Right cardiac atrium (tissue), 5 donors: ENCODE measurements around the gene LAMA4. TPM values are rescaled to one million over a fixed set of nuclear protein-coding genes. Genes with fewer than 3 reads are reported as not detected.
"Not testable (repeated sequence)": the region's sequence is repeated elsewhere in the genome, so short reads cannot be mapped to it uniquely, and the experiment has no call there.

ENCODE experiments used
- ATAC-seq, 2 donors: fragments of 200-7000 bp; cut with Tn5 transposase; one replicate each; pipeline versions ENCODE4 v1.8.0 to v1.9.1; 2020; ENCODE audit warnings: moderate library complexity in 2 of 2, mild to moderate bottlenecking in 1 of 2
- DNase-seq, 3 donors: peaks; one replicate each; pipeline ENCODE4 v3.0.0-alpha.2; 2020
- H3K27ac ChIP-seq: one replicate; pipeline ENCODE4 v1.5.1; 2013; ENCODE audit warnings: mild to moderate bottlenecking, low read length, control low read depth, moderate library complexity
- H3K27me3 ChIP-seq: one replicate; pipeline ENCODE4 v1.6.1; 2013; ENCODE audit not compliant: control insufficient read depth, insufficient read depth
- H3K4me1 ChIP-seq: one replicate; pipeline ENCODE4 v1.6.1; 2013; ENCODE audit warnings: low read length; ENCODE audit not compliant: control insufficient read depth, insufficient read depth
- H3K4me3 ChIP-seq: one replicate; pipeline ENCODE4 v1.5.1; 2013; ENCODE audit warnings: low read length, control low read depth
- H3K9me3 ChIP-seq: one replicate; pipeline ENCODE4 v1.6.1; 2013; ENCODE audit warnings: low read length; ENCODE audit not compliant: control insufficient read depth
- WGBS: extraction: QIAGEN DNeasy Blood & Tissue Kit; methylation state at CpG from one replicate; pipeline ENCODE4 v1.1.7; 2013; 5-methylcytosine and 5-hydroxymethylcytosine counted together
- intact Hi-C, 4 donors: fragments of 100-400 bp; cut with DNase I; formaldehyde crosslinking; loops; one replicate each; pipeline versions ENCODE4 v1.11.0 to v1.14.0; 2022 to 2023
- polyA plus RNA-seq: library from polyadenylated mRNA; stranded (reverse); fragments of 200-250 nt; gene quantifications from one replicate; pipeline ENCODE4 v1.2.3, GENCODE V29; 2013
- total RNA-seq, 4 donors: library from RNA; stranded (reverse); fragmentation: NEBNext Ultra II Directional; extraction: Animal tissue kit (Norgen Biotek cat#: 25700); gene quantifications; one replicate each; pipeline ENCODE4 v1.2.1, GENCODE V29; 2021
- donor health status: healthy with polysubstance abuse.
- donor health status: DM: no; HTN: yes; CAD: no.
- donor health status: DM: no; HTN: no; CAD: no.
- donor health status: DM: no; HTN: yes; CAD: no; lungs with severe emphysema.
- donor health status: DM: yes; HTN: yes; CAD: no.

The LAMA4 gene
- total and polyA plus RNA-seq, 5 donors, result 24.2 to 45.8 (median 33.3) TPM

DNA sequence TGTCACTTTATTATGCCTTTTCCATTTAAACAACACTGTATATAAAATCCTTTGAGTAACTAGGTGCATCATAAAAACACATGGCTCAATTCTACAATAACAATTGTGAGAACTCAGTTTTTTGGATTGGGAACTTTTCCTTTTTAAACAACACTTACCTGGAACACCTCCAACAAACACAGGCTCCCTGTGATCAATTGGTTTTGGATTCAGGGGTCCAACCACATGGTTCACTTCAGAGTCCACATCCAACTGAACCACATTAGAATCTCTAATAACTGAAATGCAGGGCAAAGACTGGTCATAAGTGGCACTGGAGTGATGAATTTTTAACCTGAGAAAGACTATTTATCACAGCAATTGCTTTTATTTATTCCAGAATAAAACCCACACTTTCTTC lies 140.4 kb downstream of the LAMA4 start:
- ATAC-seq (no peak), DNase-seq (no peak)
- intact Hi-C loops, result no loop called here
- H3K9me3 ChIP-seq, result no peaks in the 10 kb centered on the region
- H3K27me3 ChIP-seq, result no peaks in the 10 kb centered on the region
- no peak overlapping the region for H3K27ac ChIP-seq
- H3K4me3 ChIP-seq, result no peak overlapping the region
- H3K4me1 ChIP-seq, result peaks cover 3% of the 10 kb centered on the region

DNA sequence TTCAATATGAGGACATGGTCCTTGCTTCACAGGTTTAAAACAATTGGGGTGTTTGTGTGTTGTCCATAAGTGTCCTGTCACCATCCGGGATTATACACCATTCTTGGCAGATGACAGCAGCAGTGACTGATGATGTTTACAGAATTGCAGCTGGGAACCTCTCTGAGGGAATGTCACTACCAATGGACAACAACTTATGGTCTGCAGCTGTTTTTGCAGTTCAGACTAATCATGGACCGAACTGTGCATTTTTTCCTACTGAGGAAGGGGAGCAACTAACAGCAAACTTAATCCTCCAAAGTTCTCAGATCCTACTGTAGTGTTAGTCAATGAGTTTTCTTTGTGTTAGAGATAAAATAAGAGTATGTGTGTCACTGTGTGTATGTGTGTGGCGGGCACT lies 140.9 kb downstream of the LAMA4 start:
- H3K4me3 ChIP-seq, result no peak overlapping the region
- intact Hi-C loops, result no loop called here
- 46% methylated on average over 3 of the region's 3 CpGs for WGBS
- no peak overlapping the region for H3K27ac ChIP-seq
- no peaks in the 10 kb centered on the region for H3K9me3 ChIP-seq
- no peak for DNase-seq
- ATAC-seq, result no peak
- H3K27me3 ChIP-seq, result no peaks in the 10 kb centered on the region
- peaks cover 3% of the 10 kb centered on the region for H3K4me1 ChIP-seq

DNA sequence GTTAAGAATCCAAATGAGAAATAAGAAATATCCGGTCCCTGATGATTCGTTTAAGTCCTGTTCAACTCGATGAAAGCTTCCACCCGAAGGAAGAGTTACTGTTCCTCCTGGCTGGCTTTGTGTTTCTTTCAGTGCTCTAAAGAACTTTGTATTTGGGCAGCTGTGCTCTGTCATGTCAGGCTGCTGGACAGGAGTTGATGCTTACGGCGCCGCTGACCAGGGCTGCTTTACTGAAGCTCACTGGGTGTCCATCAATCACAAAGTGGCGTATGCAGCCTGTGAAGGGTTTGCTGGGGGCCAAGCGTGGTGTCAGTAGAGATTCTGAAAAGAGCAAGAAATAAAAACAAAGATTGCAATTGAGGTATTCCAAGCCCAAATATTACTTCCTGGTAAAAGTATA lies 145.1 kb downstream of the LAMA4 start:
- no peak for ATAC-seq
- peaks cover 3% of the 10 kb centered on the region for H3K4me1 ChIP-seq
- H3K4me3 ChIP-seq, result no peak overlapping the region
- no peaks in the 10 kb centered on the region for H3K27me3 ChIP-seq
- no peak overlapping the region for H3K27ac ChIP-seq
- no peaks in the 10 kb centered on the region for H3K9me3 ChIP-seq
- no peak for DNase-seq
- intact Hi-C loops, result no loop called here
- whole genome bisulfite sequencing, result 51% methylated on average over 9 of the region's 9 CpGs

DNA sequence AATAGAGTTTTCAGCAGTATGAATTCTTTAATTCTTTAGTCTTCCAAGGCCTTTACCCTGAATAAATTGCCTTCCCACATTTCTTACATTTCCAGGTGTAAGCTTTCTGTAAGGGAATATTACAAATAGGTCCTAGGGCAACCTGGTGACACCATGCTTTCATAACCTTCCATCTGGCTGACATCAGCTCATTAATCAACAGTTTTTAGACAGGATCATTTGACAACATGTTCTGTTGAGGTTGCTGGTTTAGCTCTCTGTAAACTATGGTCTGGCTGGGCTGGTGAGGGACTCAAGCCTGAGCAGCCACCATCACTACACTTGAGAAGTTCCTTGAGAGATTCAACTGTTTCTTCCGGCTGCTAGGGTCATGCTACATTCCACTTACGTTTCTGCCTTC lies 147.8 kb downstream of the LAMA4 start:
- WGBS, result 61% methylated on average over 2 of the region's 2 CpGs
- H3K9me3 ChIP-seq, result no peaks in the 10 kb centered on the region
- no peaks in the 10 kb centered on the region for H3K27me3 ChIP-seq
- no peak for DNase-seq
- no peak for ATAC-seq
- no peak overlapping the region for H3K27ac ChIP-seq
- H3K4me1 ChIP-seq, result no peaks in the 10 kb centered on the region
- no peak overlapping the region for H3K4me3 ChIP-seq
- intact Hi-C loops, result no loop called here

DNA sequence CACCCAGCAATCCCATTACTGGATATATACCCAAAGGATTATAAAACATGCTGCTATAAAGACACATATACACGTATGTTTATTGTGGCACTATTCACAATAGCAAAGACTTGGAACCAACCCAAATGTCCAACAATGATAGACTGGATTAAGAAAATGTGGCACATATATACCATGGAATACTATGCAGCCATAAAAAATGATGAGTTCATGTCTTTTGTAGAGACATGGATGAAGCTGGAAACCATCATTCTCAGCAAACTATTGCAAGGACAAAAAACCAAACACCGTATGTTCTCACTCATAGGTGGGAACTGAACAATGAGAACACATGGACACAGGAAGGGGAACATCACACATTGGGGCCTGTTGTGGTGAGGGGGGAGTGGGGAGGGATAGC lies 148.3 kb downstream of the LAMA4 start:
- H3K27me3 ChIP-seq, DNase-seq, H3K27ac ChIP-seq, H3K9me3 ChIP-seq, ATAC-seq, H3K4me3 ChIP-seq, intact Hi-C loops, H3K4me1 ChIP-seq: not testable (repeated sequence)
- WGBS, result 96% methylated on average over 2 of the region's 2 CpGs

DNA sequence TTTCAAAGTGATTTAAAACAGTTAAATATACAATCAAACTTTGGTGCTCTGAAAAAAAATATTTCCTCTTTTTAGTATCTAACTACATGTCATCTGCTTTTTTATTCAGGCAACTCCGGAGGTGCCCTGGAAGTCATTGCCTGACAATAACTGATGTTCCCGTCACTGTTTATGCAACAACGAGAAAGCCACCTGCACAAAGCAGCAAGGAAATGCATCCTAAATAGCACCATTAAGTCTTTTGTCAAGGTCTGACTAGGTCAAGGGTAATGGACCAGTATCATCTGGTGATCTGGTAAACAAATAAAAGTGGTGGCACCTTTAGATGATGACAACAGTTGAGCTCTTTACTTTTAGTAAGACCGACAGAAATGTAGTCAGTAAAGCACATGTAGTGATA lies 153.8 kb downstream of the LAMA4 start:
- no peaks in the 10 kb centered on the region for H3K4me1 ChIP-seq
- intact Hi-C loops, result no loop called here
- no peaks in the 10 kb centered on the region for H3K27me3 ChIP-seq
- H3K27ac ChIP-seq, result no peak overlapping the region
- ATAC-seq (no peak), DNase-seq (no peak)
- H3K9me3 ChIP-seq, result no peaks in the 10 kb centered on the region
- H3K4me3 ChIP-seq, result no peak overlapping the region
- WGBS, result 70% methylated on average over 4 of the region's 4 CpGs

DNA sequence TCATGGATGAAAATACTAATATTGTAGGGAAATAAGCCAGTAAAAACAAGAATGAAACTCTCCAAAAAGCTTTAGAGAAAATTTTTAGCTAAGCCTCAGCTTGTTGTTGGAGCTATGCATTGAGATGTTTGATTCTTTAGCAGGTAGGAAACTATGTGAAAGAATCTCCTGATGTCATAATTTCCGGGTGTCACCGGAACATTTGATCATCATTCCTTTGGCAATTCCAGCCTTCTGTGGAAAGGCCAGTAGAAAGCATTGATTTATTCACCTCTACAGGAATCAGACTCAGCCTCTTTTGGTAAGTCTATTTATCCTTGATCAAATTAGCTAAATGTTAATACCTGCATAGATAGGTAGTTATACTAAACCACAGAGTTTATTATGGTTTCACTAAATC lies 157.5 kb downstream of the LAMA4 start:
- H3K4me3 ChIP-seq, result no peak overlapping the region
- no peak overlapping the region for H3K27ac ChIP-seq
- no peaks in the 10 kb centered on the region for H3K4me1 ChIP-seq
- ATAC-seq (no peak), DNase-seq (no peak)
- no peaks in the 10 kb centered on the region for H3K9me3 ChIP-seq
- intact Hi-C loops, result no loop called here
- no peaks in the 10 kb centered on the region for H3K27me3 ChIP-seq
- 98% methylated on average over 2 of the region's 2 CpGs for WGBS

DNA sequence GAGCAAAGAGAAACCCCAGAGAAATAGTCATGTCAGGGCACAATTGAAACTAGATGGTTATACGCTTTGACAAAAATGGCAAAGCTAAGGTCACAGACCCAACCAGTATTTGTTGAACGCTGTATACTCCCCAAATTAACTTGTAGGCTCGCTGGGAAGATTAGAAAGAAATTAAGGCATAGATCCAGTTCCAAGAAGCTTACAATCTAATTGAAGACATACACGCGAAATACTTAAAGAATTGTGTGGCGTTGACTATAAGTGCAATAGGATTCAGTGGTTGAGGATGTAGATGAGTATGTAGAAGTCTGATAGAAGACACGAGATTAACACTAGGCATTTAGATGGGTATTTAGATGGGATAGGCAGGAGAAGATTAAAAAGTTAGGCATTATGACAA lies 166.5 kb downstream of the LAMA4 start:
- Histone ChIP-seq H3K9me3 (no peaks in the 10 kb centered on the region), H3K4me3 (peak overlapping the region; percentile 67), H3K27ac (peak overlapping the region; percentile 91), H3K4me1 (peaks cover 4% of the 10 kb centered on the region), H3K27me3 (no peaks in the 10 kb centered on the region)
- intact Hi-C loops, result no loop called here
- DNase-seq, result no peak
- 14% methylated on average over 7 of the region's 7 CpGs for WGBS
- ATAC-seq, result no peak

DNA sequence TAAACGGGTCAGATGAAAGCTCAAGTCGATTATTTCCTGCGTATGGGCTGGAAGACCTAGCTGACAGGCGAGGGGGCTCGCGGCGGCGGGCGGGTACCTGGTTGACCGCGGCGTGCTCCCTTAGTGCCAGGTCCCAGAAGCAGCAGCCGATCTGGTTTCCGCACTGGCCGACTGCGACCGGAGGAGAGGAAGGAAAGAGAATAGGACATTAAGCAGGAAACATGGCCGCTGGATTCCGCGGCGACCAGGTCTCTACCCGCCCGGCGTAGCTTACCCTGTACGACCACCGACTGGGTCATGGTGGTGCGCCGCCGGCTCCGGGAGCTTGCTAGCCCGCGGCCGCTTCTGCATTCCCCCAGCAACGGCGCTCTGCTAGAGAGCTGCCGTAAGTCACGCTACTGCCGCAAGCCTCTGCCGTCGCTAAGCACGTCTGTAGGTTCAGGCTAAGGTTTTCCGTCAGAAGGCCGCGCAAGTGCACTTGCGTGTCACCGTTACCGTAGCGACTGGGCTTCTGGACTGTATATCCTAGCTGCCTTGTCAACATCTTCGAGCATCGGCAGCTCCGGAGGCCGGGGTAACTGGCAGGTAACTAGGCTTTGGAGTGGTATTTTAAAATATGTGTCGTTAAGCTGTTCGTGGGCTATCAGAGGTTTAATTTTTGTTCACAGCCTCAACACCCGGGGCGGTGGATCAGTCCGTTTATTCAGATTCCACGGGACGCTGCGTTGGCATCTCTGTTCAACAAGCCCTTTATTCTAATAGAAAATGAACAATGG lies 167.0 kb downstream of the LAMA4 start, which contains the start of the genes FAM229B and TUBE1:
Gene FAM229B (plus strand): TSS at position 456 of the 776 bp plus-strand sequence. CDS start 11,693 bp downstream, outside the sequence.
Gene TUBE1 (minus strand): TSS at position 347 of the 776 bp plus-strand sequence. CDS start 48 bp downstream, at position 299.
- WGBS, result under 1% methylated on average over 60 of the region's 60 CpGs
- no peaks in the 10 kb centered on the region for H3K27me3 ChIP-seq
- intact Hi-C loops, result no loop called here
- peaks cover 4% of the 10 kb centered on the region for H3K4me1 ChIP-seq
- peak within 1 kb of the TSS; percentile 67 for H3K4me3 ChIP-seq
- no peaks in the 10 kb centered on the region for H3K9me3 ChIP-seq
- H3K27ac ChIP-seq, result peak within 1 kb of the TSS; percentile 91
- ATAC-seq, result peak; percentile 96 to 97
- DNase-seq, result peak; percentile 94 to 97 (median 95)

DNA sequence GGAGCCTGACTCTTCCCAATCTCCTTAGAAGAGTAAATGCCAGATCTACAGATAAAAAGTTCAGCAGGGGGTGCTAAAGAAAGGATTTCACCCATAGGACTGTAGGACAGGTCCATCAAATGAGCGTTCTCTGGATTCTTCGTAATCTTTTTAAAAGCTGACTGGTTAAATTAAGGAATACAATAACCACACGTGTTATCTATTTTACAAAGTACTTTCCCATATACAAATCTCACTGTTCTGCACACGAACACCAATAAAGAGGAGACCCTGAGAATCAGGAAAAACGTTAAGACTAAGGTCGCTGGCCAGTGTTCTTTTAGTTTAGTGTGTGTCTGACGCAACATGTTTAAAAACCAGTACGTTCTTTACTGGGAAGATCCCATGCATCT lies 167.6 kb downstream of the LAMA4 start:
- H3K4me1 ChIP-seq, result peaks cover 4% of the 10 kb centered on the region
- peak overlapping the region; percentile 91 for H3K27ac ChIP-seq
- intact Hi-C loops, result no loop called here
- under 1% methylated on average over 8 of the region's 8 CpGs for WGBS
- H3K27me3 ChIP-seq, result no peaks in the 10 kb centered on the region
- DNase-seq, result no peak
- peak in 1 of 2 donors; percentile 34 for ATAC-seq
- peak overlapping the region; percentile 67 for H3K4me3 ChIP-seq
- H3K9me3 ChIP-seq, result no peaks in the 10 kb centered on the region

DNA sequence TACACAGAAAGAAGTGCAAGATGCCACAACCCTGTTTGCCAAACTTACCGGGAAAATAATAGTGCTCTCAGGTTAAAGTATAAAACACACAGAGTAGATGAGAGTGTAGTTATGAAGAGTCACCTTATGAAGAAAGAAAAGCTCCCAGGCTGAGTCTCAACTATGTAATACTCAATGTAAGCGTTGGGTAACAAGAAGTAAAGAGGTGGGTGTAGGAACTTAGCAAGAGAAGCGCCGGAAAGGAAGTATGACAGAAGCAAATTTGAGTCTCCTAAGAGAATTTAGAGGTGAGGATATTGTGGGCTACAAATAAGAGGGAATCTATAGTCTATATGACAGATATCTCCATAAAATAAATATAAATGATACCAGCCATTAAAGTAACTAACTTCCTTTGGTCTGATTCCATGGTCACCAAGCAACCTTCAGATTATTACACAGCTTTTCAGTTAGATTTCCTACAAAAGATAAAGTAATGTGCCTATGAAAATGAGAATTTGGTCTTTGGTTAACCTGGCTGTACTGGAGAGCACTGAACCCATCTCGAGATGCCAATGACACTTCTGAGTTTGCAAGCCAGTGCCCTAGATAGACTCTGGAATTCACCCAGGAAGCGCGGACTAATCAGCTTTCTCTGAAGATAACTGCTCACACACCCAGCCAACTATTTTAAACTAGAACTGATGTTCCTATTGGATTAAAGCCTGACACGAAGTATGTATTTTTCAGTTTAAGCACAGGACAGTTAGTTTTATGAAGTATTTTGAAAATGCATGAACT lies 168.9 kb downstream of the LAMA4 start:
- intact Hi-C loops, result no loop called here
- H3K4me1 ChIP-seq, result peaks cover 2% of the 10 kb centered on the region
- peak in 2 of 3 donors; percentile 15 to 52 for DNase-seq
- no peak overlapping the region for H3K4me3 ChIP-seq
- no peaks in the 10 kb centered on the region for H3K9me3 ChIP-seq
- ATAC-seq, result peak in 1 of 2 donors; percentile 55
- no peak overlapping the region for H3K27ac ChIP-seq
- H3K27me3 ChIP-seq, result no peaks in the 10 kb centered on the region
- WGBS, result 62% methylated on average over 8 of the region's 8 CpGs
